ENCODE measurements around the gene FMOD.

FMOD gene

DNA sequence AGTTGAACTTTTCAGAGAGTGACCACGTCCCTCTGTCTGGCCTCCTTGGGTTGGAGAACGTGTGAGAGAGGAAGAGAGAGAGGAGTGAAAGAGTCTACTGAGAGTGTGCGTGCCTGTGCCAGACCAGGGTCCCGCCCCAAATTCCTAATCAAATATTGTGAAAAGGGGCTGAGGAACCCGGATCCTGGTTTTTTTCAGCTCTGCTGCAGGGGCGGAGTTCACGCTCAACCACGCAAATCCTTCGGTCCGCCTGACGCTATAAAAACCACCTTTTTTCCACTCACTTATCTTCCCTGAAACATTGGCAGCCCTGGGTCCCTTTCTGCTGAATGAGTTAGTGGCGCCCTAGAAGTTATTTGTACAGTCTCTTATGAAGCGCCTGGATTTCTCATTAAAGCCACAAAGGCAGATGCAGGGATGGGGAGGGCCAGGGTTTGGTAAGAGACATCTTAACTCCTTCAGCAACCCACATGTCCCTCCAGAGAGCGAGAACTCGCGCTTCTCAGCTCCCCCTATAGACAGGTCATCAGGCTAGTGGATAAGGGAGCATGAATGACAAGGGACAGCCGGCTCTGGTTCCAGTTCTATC, at the start of gene FMOD:
TSS of gene FMOD (minus strand) at position 86 of the 589 bp plus-strand sequence. CDS start 2,852 bp downstream, outside the sequence.
- peak; percentile 50 for DNase-seq

- DNase-seq: no peak
Observed at GRCh38 chr1:203396595-203397194, 45.8 kb upstream of the FMOD start.

GRCh38 chr1:203395751-203396150, 44.8 kb upstream of the FMOD start:
- DNase-seq: no peak

DNA sequence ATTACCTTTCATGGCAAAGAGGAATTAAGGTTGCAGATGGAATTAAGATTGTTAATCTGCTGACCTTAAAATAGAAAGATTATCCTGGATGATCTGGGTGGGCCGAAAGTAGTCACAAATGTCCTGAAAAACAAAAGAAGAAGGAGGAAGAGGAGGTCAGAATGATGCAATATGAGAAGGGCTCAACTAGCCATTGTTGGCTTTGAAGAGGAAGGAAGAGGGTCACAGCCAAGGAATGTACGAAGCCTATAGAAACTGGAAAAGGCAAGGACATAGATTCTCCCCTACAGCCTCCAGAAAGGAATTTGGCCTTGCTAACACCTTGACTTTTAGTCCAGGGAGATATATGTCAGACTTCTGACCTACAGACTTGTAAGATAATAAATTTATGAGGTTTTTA, 39.4 kb upstream of the FMOD start:
- no peak for DNase-seq

GRCh38 chr1:203388683-203389082, 37.8 kb upstream of the FMOD start:
- no peak for DNase-seq

- DNase-seq: no peak
Observed at GRCh38 chr1:203382026-203382425, 31.1 kb upstream of the FMOD start.

GRCh38 chr1:203381151-203381751, 30.3 kb upstream of the FMOD start:
- no peak for DNase-seq

DNA sequence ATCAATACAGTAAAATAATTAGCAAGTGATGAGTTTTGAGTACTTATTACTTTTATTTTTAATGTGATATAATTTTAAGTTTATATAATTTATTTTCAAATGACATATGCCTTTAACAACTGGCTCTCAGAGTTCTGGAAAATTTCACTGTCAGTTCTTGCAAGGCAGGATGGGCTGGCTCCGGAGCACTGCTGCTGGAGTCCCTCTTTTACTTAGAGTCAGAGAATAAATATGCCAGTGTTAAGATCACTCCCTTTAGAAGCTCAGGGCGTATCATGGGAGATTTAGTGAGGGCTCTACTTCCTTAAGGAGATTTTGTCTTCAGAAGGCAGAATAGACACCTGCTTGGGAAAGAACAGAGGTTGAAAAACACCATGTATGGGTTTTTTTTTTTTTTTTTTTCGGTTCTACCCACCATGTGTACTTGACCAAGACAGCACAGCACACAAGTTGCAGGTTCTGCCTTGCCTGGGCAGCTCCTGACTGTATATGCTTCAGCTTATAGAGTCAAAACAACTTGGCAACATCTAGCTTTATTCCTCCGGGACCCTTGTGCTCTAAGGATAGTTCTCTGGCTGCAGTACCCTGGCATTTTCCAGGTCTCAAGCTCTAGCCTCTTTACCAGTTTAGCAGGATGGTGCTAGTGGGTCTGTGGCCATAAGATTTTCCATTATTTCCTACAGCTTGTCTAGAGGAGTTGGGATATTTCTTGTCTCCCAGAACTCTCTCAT, 29.7 kb upstream of the FMOD start:
- DNase-seq: no peak

- no peak for DNase-seq
Observed at GRCh38 chr1:203379825-203380224, 28.9 kb upstream of the FMOD start.

- peak; percentile 80 for DNase-seq
Observed at GRCh38 chr1:203378556-203379245, 27.8 kb upstream of the FMOD start.

DNA sequence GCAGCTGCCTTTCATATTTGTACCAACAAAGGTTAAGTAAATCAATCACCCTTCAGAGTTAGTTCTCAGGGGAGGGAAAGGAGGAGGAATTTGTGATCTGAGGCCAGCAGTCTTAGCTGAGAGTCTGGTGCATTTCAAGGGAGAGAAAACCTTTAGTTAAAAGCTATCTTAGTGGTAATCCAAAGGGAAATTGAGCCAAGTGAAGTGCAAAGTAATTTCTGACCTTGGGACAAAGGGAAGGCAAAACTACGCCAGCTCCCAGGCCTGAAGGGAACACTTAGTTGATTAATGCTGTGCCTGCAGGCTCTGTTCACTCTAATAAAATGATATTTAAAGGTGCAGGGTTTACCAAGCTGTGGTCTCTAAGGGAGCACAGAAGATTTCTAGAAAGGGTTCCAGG, 23.1 kb upstream of the FMOD start:
- no peak for DNase-seq

- no peak for DNase-seq
Observed at GRCh38 chr1:203373002-203373401, 22.1 kb upstream of the FMOD start.

- no peak for DNase-seq
Observed at GRCh38 chr1:203371288-203371687, 20.4 kb upstream of the FMOD start.

GRCh38 chr1:203369666-203370065, 18.7 kb upstream of the FMOD start:
- DNase-seq: no peak

DNA sequence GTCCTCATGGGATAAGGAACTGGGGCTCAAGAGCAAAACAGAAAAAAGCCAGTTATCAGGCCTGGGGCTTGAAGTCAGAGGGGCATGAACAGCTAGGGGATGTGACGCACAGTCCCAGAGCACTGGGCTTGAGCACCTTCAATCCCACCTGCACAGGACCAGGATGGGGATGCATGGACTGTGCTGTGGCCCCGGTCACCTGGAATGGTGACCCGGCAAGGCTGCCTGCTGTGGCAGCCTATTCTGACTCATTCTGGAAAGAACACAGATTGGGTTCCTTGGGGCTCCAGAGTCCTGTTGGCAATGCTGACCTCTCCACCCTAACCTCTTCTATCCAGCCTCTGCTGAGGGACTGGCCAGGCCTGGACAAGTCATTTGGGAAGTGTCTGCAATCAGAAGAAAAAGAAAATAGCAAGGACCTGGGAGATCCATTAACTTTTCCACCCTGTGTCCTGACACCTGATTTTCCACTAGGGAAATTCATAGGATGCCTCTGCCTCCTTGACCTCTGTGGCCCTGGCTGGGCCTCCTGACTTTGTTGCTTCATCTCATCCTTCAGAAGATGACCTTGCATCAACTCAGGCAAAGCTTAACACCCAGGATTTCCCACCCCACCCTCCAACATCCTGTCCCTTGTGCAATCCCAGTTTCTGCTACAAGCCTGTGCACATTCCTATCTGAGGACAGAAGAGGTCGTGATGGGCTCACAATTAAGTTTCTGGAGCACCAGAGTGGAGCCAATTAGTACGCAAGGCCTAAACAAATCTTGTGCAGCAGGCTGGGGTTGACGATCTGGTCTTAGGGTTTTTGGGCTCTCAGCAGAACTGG, 17.9 kb upstream of the FMOD start:
- DNase-seq: peak; percentile 86

GRCh38 chr1:203367057-203367456, 16.1 kb upstream of the FMOD start:
- DNase-seq: no peak

GRCh38 chr1:203366476-203366875, 15.6 kb upstream of the FMOD start:
- DNase-seq: no peak

DNA sequence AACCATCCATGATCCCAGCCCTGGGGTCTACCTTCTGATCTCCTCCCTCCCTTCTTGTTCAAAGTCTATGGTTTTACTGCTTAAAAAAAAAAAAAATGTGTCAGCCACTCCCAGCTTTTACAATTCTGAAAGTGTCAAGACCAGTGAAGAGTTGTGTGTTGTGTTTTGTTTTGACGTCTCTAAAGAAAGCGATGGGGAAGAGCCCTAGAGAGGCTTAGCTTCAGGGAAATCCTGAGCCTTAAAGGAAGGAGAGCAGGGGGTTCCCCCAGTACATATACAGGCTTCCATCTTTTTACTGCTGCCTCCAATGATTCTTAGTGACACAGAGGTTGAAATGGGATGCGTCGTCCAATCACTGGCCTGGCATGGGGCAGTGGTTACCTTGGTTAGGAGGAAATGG, 13.9 kb upstream of the FMOD start:
- DNase-seq: no peak

GRCh38 chr1:203364094-203364801, 13.3 kb upstream of the FMOD start:
- DNase-seq: no peak

DNA sequence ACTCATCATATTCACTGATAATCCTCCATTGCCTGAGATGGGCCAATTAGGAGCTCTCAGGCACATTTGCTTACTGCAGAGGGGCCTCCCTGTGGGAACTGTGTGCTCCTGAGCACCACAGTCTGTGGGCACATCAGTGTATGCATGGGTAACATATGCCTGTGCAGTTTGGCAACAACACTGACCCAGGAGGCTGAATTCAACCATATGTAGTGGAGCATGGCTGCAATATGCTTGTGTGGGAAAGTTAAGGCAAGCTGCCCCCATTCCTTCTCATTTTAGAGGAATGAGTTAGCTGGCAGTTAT, 11.8 kb upstream of the FMOD start:
- DNase-seq: no peak

GRCh38 chr1:203361945-203362719, 11.2 kb upstream of the FMOD start:
- DNase-seq: peak; percentile 54

All from fibroblast of skin of right quadriceps (primary cell).